Loucy (cell line): ENCODE results near the gene RPL19.

Experiments used
- CTCF ChIP-seq: fragments of 200-600 bp; sonication (generic); conservative IDR thresholded peaks from 2 replicates; pipeline ENCODE4 v1.5.1; 2014; ENCODE audit warnings: mild to moderate bottlenecking, antibody characterized with exemption, low read length
- EZH2phosphoT487 ChIP-seq: fragments of 200-600 bp; IDR thresholded peaks from 2 replicates; pipeline ENCODE4 v1.6.1; 2018; ENCODE audit warnings: antibody characterized with exemption, mild to moderate bottlenecking, moderate library complexity, borderline replicate concordance

- TF ChIP-seq CTCF (no peak), EZH2phosphoT487 (no peak)
Observed at GRCh38 chr17:39191750-39192510, 8.2 kb upstream of the RPL19 start.
